Endothelial cell of umbilical vein (primary cell): ENCODE data around the gene FUZ. TPM values are rescaled to one million over a fixed set of nuclear protein-coding genes. Genes with fewer than 3 reads are reported as not detected.

ENCODE experiments used
- BruUV-seq: library from RNA; stranded (reverse); fragments of 400-500 nt; replicated peaks from 2 replicates; lab custom pipeline; 2021; lab: Mats Ljungman, UMichigan
- CTCF ChIA-PET: fragments of 300-600, 350-600 bp; sonication (Branson Sonifier 250); formaldehyde crosslinking; loops from one replicate; lab custom pipeline; 2021; ENCODE audit warnings: antibody characterized with exemption, inconsistent platforms; lab: Charles Lee
- POLR2A ChIA-PET: fragments of 300-600, 350-600 bp; sonication (Branson Sonifier 250); formaldehyde crosslinking; loops from one replicate; lab custom pipeline; 2021; ENCODE audit warnings: antibody characterized with exemption, inconsistent platforms; lab: Charles Lee
- DNase-seq: peaks from one replicate; pipeline ENCODE4 v3.0.0-alpha.2; 2011; ENCODE audit warnings: low read depth, low spot score
- FAIRE-seq: peaks from 2 replicates; lab custom pipeline; 2011; peaks lifted over from hg19 to GRCh38; lab: Jason Lieb, UNC
- H2AFZ ChIP-seq: 2 replicates; pipeline ENCODE4 v1.6.0; 2012; ENCODE audit warnings: low read depth, low read length, control low read depth, inconsistent platforms
- H3K27ac ChIP-seq: 2 replicates; pipeline ENCODE4 v1.5.1; 2011; ENCODE audit warnings: low read depth, mild to moderate bottlenecking, control low read depth, low read length, moderate library complexity; ENCODE audit not compliant: insufficient read depth
- H3K27me3 ChIP-seq, 2 experiments: 2 replicates each; pipeline versions ENCODE4 v1.6.0 to v1.6.1; 2011; ENCODE audit warnings: low read length in 2 of 2, mixed read lengths in 1 of 2; ENCODE audit not compliant: control insufficient read depth in 2 of 2, insufficient read depth in 2 of 2
- H3K36me3 ChIP-seq, 2 experiments: 2 replicates in 1 of 2; 3 replicates in 1 of 2; pipeline ENCODE4 v1.5.1; 2011; ENCODE audit warnings: low read length in 2 of 2, mild to moderate bottlenecking in 1 of 2, moderate library complexity in 1 of 2; ENCODE audit not compliant: control insufficient read depth in 2 of 2, insufficient read depth in 2 of 2; ENCODE audit errors: extremely low read depth in 1 of 2
- H3K4me1 ChIP-seq: 3 replicates; pipeline ENCODE4 v1.5.1; 2011; ENCODE audit warnings: mild to moderate bottlenecking, low read length; ENCODE audit not compliant: control insufficient read depth, insufficient read depth; ENCODE audit errors: extremely low read depth
- H3K4me2 ChIP-seq: 2 replicates; pipeline ENCODE4 v1.6.1; 2011; ENCODE audit warnings: low read length, control low read depth, mixed read lengths; ENCODE audit not compliant: insufficient read depth
- H3K4me3 ChIP-seq, 3 experiments: fragments of 200-600 bp in 1 of 3; sonication (generic), shearing (Covaris generic) in 1 of 3; replicated peaks in 1 of 3; 2 replicates each; pipeline ENCODE4 v1.5.1; 2011 to 2016; ENCODE audit warnings: control low read depth in 3 of 3, low read length in 3 of 3, mild to moderate bottlenecking in 2 of 3, inconsistent platforms in 1 of 3, low read depth in 1 of 3, moderate library complexity in 1 of 3; ENCODE audit not compliant: insufficient read depth in 1 of 3
- H3K79me2 ChIP-seq: 2 replicates; pipeline ENCODE4 v1.6.0; 2012; ENCODE audit warnings: low read length, inconsistent platforms; ENCODE audit not compliant: control insufficient read depth, insufficient read depth
- H3K9ac ChIP-seq: replicated peaks from 2 replicates; pipeline ENCODE3; 2011; ENCODE audit warnings: low read length, control low read depth; ENCODE audit not compliant: insufficient read depth; ENCODE audit errors: extremely low read depth
- H3K9me1 ChIP-seq: replicated peaks from 3 replicates; pipeline ENCODE4 v1.6.0; 2011; ENCODE audit warnings: mild to moderate bottlenecking, low read length; ENCODE audit not compliant: control insufficient read depth, insufficient read depth; ENCODE audit errors: extremely low read depth
- H3K9me3 ChIP-seq: replicated peaks from 2 replicates; pipeline ENCODE4 v1.5.1; 2012; ENCODE audit warnings: low read length, inconsistent platforms; ENCODE audit not compliant: control insufficient read depth, insufficient read depth
- H4K20me1 ChIP-seq: replicated peaks from 2 replicates; pipeline ENCODE3; 2011; ENCODE audit warnings: mild to moderate bottlenecking, low read length; ENCODE audit not compliant: control insufficient read depth, insufficient read depth; ENCODE audit errors: extremely low read depth
- EZH2 ChIP-seq: IDR thresholded peaks from 2 replicates; pipeline ENCODE4 v1.6.1; 2012; ENCODE audit warnings: borderline replicate concordance, low read depth, mild to moderate bottlenecking, moderate library complexity, low read length, inconsistent platforms; ENCODE audit not compliant: severe bottlenecking
- GATA2 ChIP-seq: IDR thresholded peaks from 2 replicates; pipeline ENCODE4 v1.7.0; 2011; ENCODE audit warnings: low read depth, mild to moderate bottlenecking, moderate library complexity, mixed read lengths, low read length; ENCODE audit not compliant: insufficient read length, insufficient read depth
- dilution Hi-C: fragments of 300-500 bp; cut with MboI; formaldehyde crosslinking; loops from one replicate; pipeline ENCODE4 v1.15.0; 2019; ENCODE audit warnings: low sequenced_read_pairs; ENCODE audit not compliant: extremely low pct_ligation_motif_present
- intact Hi-C: fragments of 100-400 bp; cut with micrococcal nuclease; formaldehyde crosslinking; loops from one replicate; pipeline ENCODE4 v1.10.0; 2022
- polyA plus RNA-seq, 4 experiments: library from polyadenylated mRNA; depleted of rRNA in 3 of 4; stranded (reverse) in 3 of 4; unstranded in 1 of 4; fragments of >200 nt; gene quantifications; 2 replicates each; pipeline versions ENCODE4 v1.2.1 to v1.2.3, GENCODE V29; 2011 to 2012; ENCODE audit warnings: missing spikeins in 1 of 4
- total RNA-seq: library from RNA; stranded (reverse); gene quantifications from 2 replicates; pipeline ENCODE4 v1.2.3, GENCODE V29; 2021
- TF ChIP-seq, protein P1 (sequence below), 2 donors: IDR thresholded peaks; 1 replicate in 1 of 2; 2 replicates in 1 of 2; pipeline ENCODE4 v1.5.1; 2011; ENCODE audit warnings: low read length in 2 of 2, mild to moderate bottlenecking in 2 of 2, moderate library complexity in 2 of 2, control low read depth in 1 of 2, inconsistent platforms in 1 of 2, low read depth in 1 of 2; ENCODE audit not compliant: insufficient read depth in 1 of 2; ENCODE audit errors: extremely low read depth in 1 of 2

FUZ gene
- total and polyA plus RNA-seq, 2 donors (not counting 3 experiments of a cell fraction or from before 2014, with no cell fraction given) = 12.3 to 14.0 TPM

DNA sequence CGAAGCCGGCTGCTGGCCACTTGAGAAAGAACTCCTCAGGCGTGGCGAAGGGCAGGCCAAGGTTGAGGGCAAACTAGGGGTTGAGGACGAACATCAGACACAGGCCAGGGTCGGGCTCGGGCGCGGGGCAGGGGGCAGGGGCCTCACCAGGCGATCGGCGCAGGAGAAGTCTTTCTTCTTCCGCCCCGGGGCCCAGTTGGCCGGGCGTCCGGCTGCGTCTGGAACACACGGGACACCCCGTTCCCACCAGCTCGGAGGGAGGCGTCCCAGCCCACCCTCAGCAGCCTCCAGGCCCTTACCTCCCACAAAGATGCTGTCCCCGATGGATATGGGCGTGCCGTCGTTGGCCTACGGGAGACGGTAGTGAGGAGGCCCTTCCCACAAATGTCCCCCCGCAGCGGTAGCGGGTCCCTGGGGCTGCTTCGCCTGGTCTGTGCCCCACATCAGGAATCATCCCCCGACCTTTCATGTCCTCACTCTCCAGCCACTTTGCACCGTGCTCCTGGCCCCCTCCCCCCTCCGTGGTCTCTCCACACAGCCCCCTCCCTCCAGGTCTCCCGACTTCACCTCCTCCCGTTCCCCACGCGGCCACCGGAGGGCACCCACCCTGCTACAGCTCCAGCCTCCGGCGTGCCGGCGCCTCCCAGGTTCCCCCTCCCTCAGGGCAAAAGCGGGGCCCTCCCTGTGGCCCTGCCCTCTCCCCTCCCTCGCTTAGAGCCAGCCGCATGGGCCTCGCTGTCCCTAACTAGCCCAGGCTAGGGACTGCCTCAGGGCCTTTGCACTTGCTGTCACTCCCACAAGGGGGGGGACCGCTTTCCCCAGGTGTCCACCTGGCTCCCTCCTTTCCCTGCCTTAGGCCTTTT lies 49.5 kb upstream of the FUZ start:
- no peak overlapping the region for H3K9ac ChIP-seq
- H3K27me3 ChIP-seq = no peaks in the 10 kb centered on the region
- H3K4me3 ChIP-seq = no peak overlapping the region
- intact Hi-C loops = no loop called here
- ChIA-PET CTCF (no interaction called here), POLR2A (no interaction called here)
- H3K36me3 ChIP-seq = peaks cover 13 to 46% of the 10 kb centered on the region in 2 experiments
- H4K20me1 ChIP-seq = no peaks in the 10 kb centered on the region
- H2AFZ ChIP-seq = no peak overlapping the region
- dilution Hi-C loops = no loop called here
- peaks cover 26% of the 10 kb centered on the region for H3K79me2 ChIP-seq
- BruUV-seq = no TSS peak
- TF ChIP-seq GATA2 (no peak), EZH2 (no peak)
- TF ChIP-seq, protein P1, sequence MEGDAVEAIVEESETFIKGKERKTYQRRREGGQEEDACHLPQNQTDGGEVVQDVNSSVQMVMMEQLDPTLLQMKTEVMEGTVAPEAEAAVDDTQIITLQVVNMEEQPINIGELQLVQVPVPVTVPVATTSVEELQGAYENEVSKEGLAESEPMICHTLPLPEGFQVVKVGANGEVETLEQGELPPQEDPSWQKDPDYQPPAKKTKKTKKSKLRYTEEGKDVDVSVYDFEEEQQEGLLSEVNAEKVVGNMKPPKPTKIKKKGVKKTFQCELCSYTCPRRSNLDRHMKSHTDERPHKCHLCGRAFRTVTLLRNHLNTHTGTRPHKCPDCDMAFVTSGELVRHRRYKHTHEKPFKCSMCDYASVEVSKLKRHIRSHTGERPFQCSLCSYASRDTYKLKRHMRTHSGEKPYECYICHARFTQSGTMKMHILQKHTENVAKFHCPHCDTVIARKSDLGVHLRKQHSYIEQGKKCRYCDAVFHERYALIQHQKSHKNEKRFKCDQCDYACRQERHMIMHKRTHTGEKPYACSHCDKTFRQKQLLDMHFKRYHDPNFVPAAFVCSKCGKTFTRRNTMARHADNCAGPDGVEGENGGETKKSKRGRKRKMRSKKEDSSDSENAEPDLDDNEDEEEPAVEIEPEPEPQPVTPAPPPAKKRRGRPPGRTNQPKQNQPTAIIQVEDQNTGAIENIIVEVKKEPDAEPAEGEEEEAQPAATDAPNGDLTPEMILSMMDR (IDR thresholded peaks at IDR 0.05; ENCODE audit: extremely low read depth in 1 of 2, insufficient read depth in 1 of 2, low read depth in 1 of 2, low read length in 2 of 2) = peak; percentile 24 to 36
- no peaks in the 10 kb centered on the region for H3K9me3 ChIP-seq
- no peak overlapping the region for H3K4me2 ChIP-seq
- peaks cover 22% of the 10 kb centered on the region for H3K4me1 ChIP-seq
- no peak for DNase-seq
- FAIRE-seq = no peak
- no peaks in the 10 kb centered on the region for H3K9me1 ChIP-seq
- H3K27ac ChIP-seq = no peak overlapping the region
